T-helper 1 cell treated with Interleukin-12 subunit alpha and Interleukin-12 subunit beta and Interleukin-4 antibody, amounts not matched to agents 30 μg/mL and 1 μg/mL, for 36 hours (primary cell): ENCODE results near the gene DLX4.
A peak's percentile ranks its signal among the peaks of the same experiment; 100 is the strongest.

Experiments used
- H3K27ac Mint-ChIP-seq: one replicate; pipeline ENCODE4 v1.8.0; 2021; ENCODE audit warnings: mild to moderate bottlenecking, mixed read lengths
- H3K27me3 Mint-ChIP-seq: one replicate; pipeline ENCODE4 v1.8.0; 2021; ENCODE audit warnings: low read depth, mixed read lengths
- H3K36me3 Mint-ChIP-seq: one replicate; pipeline ENCODE4 v1.8.0; 2021; ENCODE audit warnings: low read depth, mixed read lengths
- H3K4me1 Mint-ChIP-seq: one replicate; pipeline ENCODE4 v1.8.0; 2021; ENCODE audit warnings: low read depth, mixed read lengths
- H3K4me3 Mint-ChIP-seq: one replicate; pipeline ENCODE4 v1.8.0; 2021; ENCODE audit warnings: mild to moderate bottlenecking, moderate library complexity, mixed read lengths
- H3K9me3 Mint-ChIP-seq: one replicate; pipeline ENCODE4 v1.8.0; 2021; ENCODE audit warnings: mixed read lengths

Gene DLX4

GRCh38 chr17:49984283-49984682, 15.3 kb downstream of the DLX4 start:
- H3K27me3 Mint-ChIP-seq: peaks cover 62% of the 10 kb centered on the region
- no peaks in the 10 kb centered on the region for H3K36me3 Mint-ChIP-seq
- no peak overlapping the region for H3K27ac Mint-ChIP-seq
- H3K4me1 Mint-ChIP-seq: no peaks in the 10 kb centered on the region
- H3K4me3 Mint-ChIP-seq: no peak overlapping the region
- no peaks in the 10 kb centered on the region for H3K9me3 Mint-ChIP-seq

DNA sequence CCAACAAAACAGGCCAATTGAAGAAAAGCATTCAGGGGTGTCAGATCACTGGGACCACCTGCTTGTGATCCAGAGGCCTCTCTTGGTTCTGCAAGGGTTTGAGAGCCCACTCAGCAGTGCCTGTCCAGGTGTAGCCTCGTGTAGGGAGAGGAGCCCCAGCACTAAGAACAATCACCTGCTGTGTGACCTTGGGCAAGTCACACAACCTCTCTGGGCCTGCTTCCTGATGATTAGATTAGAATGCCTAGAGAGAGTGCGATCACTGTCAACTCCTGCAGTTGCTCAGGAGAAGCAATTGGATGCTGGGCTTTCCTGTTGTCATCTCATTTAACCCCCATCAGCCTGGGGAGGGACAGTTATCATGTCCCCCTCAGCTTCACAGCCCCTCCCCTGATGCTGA, 15.8 kb downstream of the DLX4 start:
- Mint-ChIP-seq H3K9me3 (no peaks in the 10 kb centered on the region), H3K4me3 (no peak overlapping the region), H3K36me3 (no peaks in the 10 kb centered on the region), H3K27me3 (peaks cover 67% of the 10 kb centered on the region), H3K4me1 (no peaks in the 10 kb centered on the region), H3K27ac (no peak overlapping the region)

DNA sequence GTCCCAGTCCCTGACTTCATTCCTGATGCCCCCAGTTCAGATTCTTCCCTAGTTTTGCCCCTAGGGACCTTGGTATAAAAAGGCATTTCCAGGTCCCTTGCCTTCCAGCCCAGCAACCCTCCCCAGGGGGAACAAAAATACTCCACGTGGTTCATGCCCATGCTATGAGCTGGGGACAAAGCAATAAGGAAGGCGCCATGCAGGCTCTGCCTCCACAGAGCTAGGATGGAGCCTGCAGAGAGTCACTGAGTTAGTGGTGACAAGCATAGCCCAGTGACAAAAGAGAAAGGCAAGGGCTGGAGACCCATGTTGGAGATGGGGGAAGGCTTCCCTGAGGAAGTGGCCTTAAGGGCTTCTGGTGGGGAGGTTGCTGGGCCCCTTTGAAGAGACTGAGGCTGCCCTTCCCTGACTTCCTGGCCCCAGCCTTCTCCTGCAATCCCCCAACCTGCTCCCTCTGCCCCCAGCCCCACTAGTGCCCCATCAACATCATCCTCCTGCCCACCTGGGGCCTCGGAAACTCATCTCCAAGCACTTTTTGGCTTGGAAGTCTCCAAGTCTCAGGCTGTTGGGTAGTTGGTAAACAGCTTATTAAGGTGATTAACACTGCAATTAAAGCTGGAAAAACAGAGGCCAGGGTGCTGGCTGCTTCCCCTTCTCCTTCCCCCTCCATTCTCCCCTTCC, 16.5 kb downstream of the DLX4 start:
- Mint-ChIP-seq H3K4me1 (no peaks in the 10 kb centered on the region), H3K36me3 (no peaks in the 10 kb centered on the region), H3K27ac (no peak overlapping the region), H3K9me3 (no peaks in the 10 kb centered on the region), H3K4me3 (no peak overlapping the region), H3K27me3 (peaks cover 70% of the 10 kb centered on the region)

DNA sequence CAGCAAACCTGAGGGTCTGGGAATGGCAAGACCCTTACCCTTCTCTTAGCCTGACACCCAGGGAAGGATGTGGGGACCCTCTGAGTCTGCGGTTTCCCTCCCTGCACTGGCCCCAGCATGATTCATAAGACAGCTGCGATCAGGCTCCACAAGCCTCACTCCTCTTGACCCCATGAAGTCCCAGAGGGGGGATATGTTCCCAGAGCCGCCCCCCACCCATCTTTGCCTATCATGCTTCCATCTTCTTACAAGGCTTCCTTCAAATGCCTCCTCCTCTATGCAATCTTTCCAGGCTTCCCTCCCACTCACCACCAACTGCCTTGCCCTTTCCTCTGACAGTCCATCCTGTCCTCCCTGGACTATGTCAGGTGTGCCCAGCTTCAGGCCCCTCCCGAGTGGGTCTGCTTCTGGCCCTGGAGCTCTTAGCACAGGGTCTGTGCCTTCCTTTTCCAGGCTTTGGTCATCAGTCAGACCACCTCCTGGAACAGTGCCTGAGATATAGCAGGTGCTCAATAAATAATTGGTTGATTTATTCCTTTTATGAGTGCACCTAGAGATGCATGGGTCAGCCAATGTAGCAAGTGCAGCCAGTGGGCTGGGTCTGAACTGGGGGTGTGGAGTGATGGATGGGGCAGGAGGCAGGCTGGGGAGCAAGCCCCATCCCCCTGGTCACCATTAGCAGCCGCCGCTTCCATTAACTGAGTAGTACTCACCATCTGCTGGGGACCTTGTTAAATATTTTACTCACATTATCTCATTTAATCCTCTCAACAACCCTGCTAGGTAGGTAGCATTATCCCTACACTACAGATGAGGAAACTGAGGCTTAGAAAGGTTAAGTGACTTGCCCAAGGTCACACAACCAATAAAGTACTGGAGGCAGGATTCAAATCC, 17.7 kb downstream of the DLX4 start:
- Mint-ChIP-seq H3K27ac (no peak overlapping the region), H3K27me3 (peaks cover 67% of the 10 kb centered on the region), H3K9me3 (no peaks in the 10 kb centered on the region), H3K36me3 (no peaks in the 10 kb centered on the region), H3K4me1 (no peaks in the 10 kb centered on the region), H3K4me3 (no peak overlapping the region)

DNA sequence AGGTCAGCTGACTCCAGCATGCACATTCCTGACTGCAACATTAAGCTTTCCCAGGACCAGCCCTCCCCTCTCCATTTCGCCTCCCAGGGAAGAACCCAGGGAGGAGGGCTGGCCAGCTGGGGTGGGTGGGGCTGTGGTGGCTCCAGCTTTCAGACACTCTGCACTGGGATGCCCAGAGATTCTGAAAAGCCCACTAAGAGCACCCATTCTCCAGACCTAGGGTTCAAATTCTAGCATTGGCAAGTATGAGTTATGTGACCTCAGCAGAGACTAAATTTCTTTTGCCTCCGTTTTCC, 18.2 kb downstream of the DLX4 start:
- Mint-ChIP-seq H3K36me3 (peaks cover 3% of the 10 kb centered on the region), H3K4me1 (no peaks in the 10 kb centered on the region), H3K4me3 (no peak overlapping the region), H3K9me3 (no peaks in the 10 kb centered on the region), H3K27me3 (peaks cover 71% of the 10 kb centered on the region), H3K27ac (no peak overlapping the region)

GRCh38 chr17:49987681-49988441, 18.9 kb downstream of the DLX4 start:
- Mint-ChIP-seq H3K36me3 (peaks cover 3% of the 10 kb centered on the region), H3K9me3 (no peaks in the 10 kb centered on the region), H3K27me3 (peaks cover 72% of the 10 kb centered on the region), H3K4me1 (no peaks in the 10 kb centered on the region), H3K4me3 (no peak overlapping the region), H3K27ac (no peak overlapping the region)

DNA sequence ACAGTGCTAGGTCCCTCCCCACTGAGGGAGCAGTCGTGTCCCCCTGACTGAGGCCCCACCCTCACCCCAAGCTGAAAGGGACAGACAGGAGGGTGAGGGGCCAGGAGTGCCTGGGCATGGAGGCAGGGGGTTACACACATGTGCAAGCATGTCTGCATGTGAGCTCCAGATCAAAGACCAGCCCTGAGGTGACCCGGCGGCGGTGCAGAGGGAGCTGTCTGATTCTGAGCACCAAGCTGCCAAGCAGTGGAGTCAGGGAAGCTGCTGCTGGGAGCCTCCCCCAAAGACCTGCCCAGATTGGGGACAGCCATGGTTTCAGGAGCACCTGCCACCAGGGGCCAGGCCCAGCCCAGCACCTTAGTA, 20.5 kb downstream of the DLX4 start:
- Mint-ChIP-seq H3K27me3 (peaks cover 73% of the 10 kb centered on the region), H3K4me1 (peaks cover 8% of the 10 kb centered on the region), H3K27ac (no peak overlapping the region), H3K36me3 (peaks cover 3% of the 10 kb centered on the region), H3K9me3 (no peaks in the 10 kb centered on the region), H3K4me3 (no peak overlapping the region)

DNA sequence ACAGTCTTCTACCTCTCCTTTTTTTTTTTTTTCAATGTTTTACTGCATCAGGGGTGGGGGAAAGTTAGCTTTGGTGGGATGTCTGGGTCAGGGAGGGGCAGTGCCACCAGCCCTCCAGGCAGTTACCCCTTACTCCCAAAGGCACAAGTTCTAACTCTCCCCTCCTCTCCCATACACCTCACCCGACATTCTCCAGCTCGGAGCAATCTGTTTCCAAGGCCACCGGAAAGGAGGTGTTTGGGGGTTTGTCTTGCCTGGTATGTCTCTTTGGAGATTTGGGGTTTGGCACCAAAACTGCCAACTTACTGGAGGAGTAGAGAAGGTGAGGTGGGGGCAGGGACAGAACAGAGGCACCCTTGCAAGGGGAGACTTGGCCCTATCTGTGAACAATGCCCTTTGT, 21.3 kb downstream of the DLX4 start:
- Mint-ChIP-seq H3K27ac (no peak overlapping the region), H3K4me3 (no peak overlapping the region)

GRCh38 chr17:49990921-49991320, 21.9 kb downstream of the DLX4 start:
- peaks cover 87% of the 10 kb centered on the region for H3K27me3 Mint-ChIP-seq
- H3K9me3 Mint-ChIP-seq: no peaks in the 10 kb centered on the region
- no peak overlapping the region for H3K4me3 Mint-ChIP-seq

More for the DNA sequence above, 21.3 kb downstream of the DLX4 start:
- Mint-ChIP-seq H3K27me3 (peaks cover 82% of the 10 kb centered on the region), H3K36me3 (peaks cover 3% of the 10 kb centered on the region), H3K4me1 (peaks cover 14% of the 10 kb centered on the region), H3K9me3 (no peaks in the 10 kb centered on the region)

DNA sequence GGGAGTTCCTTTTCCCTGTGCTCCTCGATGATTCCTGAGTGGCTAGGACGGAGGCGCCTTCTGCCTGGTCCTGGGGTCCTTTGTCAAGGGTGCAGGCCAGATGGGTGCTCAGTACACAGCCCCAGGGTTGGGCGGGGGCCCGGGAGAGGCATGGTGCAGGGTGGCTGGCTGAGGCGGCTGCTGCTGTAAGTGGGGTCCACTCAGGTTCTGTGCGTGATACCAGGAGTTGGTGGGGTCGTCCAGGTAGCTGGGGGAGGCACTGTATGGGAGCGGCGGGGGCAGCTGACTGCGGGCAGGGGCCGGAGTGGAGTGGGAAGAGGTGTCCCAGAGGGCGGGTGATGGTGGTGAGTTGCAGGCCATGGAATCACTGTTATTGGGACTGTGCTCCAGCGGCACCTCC, 22.4 kb downstream of the DLX4 start:
- H3K9me3 Mint-ChIP-seq: no peaks in the 10 kb centered on the region
- H3K36me3 Mint-ChIP-seq: peaks cover 3% of the 10 kb centered on the region
- H3K27me3 Mint-ChIP-seq: peaks cover 91% of the 10 kb centered on the region
- no peak overlapping the region for H3K4me3 Mint-ChIP-seq
- H3K4me1 Mint-ChIP-seq: peaks cover 16% of the 10 kb centered on the region
- no peak overlapping the region for H3K27ac Mint-ChIP-seq

More at GRCh38 chr17:49990921-49991320, 21.9 kb downstream of the DLX4 start:
- H3K4me1 Mint-ChIP-seq: peaks cover 16% of the 10 kb centered on the region
- H3K36me3 Mint-ChIP-seq: peaks cover 3% of the 10 kb centered on the region
- no peak overlapping the region for H3K27ac Mint-ChIP-seq

DNA sequence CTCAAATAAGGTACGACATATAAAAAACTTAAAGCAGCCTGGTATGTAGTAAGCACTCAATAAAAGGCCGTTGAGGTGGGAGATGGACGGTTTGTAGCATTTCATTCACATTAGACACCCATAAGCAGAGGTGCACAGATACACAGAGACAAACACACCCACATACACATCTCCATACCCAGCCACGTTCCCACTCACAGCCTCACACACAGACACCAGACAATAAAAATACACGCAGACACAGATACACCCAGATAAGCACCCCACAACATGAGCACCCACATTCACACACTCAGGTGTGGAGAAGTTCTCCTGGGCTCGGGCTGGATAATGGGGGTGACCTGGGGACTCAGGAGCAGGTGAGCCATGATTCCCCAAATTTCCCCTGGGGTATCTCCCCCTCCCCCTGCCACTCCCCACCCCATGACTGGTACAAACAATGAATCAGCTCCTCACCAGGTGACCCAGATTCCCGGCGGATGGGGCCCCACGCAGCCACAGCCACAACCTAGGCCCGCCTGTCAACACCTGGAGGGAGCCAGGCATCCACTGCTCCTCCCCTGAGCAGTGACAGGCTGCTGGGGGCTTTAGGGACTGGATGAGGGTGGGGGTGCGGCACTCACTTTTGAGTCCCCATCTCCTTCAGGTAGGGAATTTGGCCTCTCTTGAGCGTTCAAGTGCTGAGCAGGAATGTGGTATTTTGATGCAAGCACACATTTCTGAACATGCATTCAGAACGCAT, 23.4 kb downstream of the DLX4 start:
- Mint-ChIP-seq H3K27ac (no peak overlapping the region), H3K4me1 (peaks cover 19% of the 10 kb centered on the region), H3K27me3 (peaks cover 85% of the 10 kb centered on the region), H3K36me3 (peaks cover 4% of the 10 kb centered on the region), H3K9me3 (no peaks in the 10 kb centered on the region), H3K4me3 (peak overlapping the region; percentile 11)

DNA sequence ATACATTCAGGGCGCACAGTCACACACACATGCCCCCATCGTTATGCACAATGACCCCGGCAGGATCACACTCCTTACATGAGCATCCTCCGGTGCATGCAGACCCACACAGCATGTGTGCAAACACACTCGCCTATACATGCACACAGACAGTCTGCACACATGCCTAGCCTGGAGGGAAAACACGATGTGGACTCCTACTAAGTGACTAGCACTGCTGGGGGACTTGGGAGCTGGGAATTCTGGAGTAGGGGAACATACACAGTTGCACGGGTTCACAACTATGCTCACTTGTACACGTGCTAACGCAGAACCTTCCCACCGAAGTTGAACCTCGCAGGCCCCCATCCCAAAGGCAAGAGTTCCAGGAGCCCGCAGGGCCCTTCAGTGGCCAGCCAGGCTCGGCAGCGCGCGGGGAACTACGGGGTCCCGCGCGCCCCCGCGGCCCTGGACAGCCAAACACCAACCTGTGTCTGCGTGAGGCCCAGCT, 24.0 kb downstream of the DLX4 start:
- Mint-ChIP-seq H3K27me3 (peaks cover 79% of the 10 kb centered on the region), H3K27ac (no peak overlapping the region), H3K36me3 (peaks cover 4% of the 10 kb centered on the region), H3K4me1 (peaks cover 19% of the 10 kb centered on the region), H3K9me3 (no peaks in the 10 kb centered on the region), H3K4me3 (no peak overlapping the region)

- Mint-ChIP-seq H3K9me3 (no peaks in the 10 kb centered on the region), H3K36me3 (peaks cover 4% of the 10 kb centered on the region), H3K4me1 (peaks cover 21% of the 10 kb centered on the region), H3K4me3 (peak overlapping the region; percentile 89), H3K27ac (no peak overlapping the region), H3K27me3 (peaks cover 79% of the 10 kb centered on the region)
Measured at GRCh38 chr17:49993423-49994060, 24.6 kb downstream of the DLX4 start.
